ENCODE results near the gene GBP2. TPM values are rescaled to one million over a fixed set of nuclear protein-coding genes. Genes with fewer than 3 reads are reported as not detected.
"Not testable (repeated sequence)": the region's sequence is repeated elsewhere in the genome, so short reads cannot be mapped to it uniquely, and the experiment has no call there.

The GBP2 gene
- polyA plus RNA-seq, 4 donors = 2.2 to 3.8 (median 2.6) TPM

DNA sequence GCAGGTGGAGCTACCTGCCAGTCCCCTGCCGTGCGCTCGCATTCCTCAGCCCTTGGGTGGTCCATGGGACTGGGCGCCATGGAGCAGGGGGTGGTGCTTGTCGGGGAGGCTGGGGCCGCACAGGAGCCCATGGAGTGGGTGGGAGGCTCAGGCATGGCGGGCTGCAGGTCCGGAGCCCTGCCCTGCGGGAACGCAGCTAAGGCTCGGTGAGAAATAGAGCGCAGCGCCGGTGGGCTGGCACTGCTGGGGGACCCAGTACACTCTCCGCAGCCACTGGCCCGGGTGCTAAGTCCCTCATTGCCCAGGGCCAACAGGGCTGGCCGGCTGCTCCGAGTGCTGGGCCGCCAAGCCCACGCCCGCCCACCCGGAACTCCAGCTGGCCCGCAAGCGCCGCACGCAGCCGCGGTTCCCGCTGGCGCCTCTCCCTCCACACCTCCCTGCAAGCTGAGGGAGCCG lies 2.1 kb upstream of the GBP2 start:
- DNase-seq (ENCODE audit: low read depth in 4 of 4, low spot score in 2 of 4) = not testable (repeated sequence)

- not testable (repeated sequence) for DNase-seq (ENCODE audit: low read depth in 4 of 4, low spot score in 2 of 4)
These were observed 970 bp upstream of the GBP2 start for GRCh38 chr1:89126602-89127565.

GRCh38 chr1:89125240-89125912 lies 538 bp downstream of the GBP2 start:
- no peak for DNase-seq (ENCODE audit: low read depth in 4 of 4, low spot score in 2 of 4)

- DNase-seq (ENCODE audit: low read depth in 4 of 4, low spot score in 2 of 4) = no peak
These were observed 4.3 kb downstream of the GBP2 start for GRCh38 chr1:89121641-89122040.

DNA sequence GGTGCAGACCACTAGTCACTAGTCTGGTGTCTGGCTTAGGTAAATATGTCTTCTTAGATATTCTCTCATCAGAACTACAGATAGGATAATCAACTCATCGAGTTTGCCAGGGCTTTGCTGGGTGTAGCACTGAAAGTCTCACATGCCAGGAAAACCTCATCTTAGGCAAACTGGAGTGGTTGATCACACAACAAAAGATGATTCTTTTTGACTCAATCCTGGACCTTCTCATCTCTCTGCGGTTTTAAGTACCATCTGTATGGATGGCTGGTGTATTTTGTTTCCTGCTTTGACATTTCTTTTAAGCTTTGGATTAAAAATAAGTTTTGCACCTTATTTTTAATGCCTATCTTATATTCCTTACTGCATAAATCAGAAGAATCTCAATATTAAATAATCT lies 11.3 kb downstream of the GBP2 start:
- no peak for DNase-seq (ENCODE audit: low read depth in 4 of 4, low spot score in 2 of 4)

- DNase-seq (ENCODE audit: low read depth in 4 of 4, low spot score in 2 of 4) = no peak
These were observed 12.9 kb downstream of the GBP2 start for GRCh38 chr1:89112871-89113613.

GRCh38 chr1:89104687-89105086 lies 21.2 kb downstream of the GBP2 start:
- no peak for DNase-seq (ENCODE audit: low read depth in 4 of 4, low spot score in 2 of 4)

- DNase-seq (ENCODE audit: low read depth in 4 of 4, low spot score in 2 of 4) = no peak
These were observed 21.8 kb downstream of the GBP2 start for GRCh38 chr1:89104147-89104546.

DNA sequence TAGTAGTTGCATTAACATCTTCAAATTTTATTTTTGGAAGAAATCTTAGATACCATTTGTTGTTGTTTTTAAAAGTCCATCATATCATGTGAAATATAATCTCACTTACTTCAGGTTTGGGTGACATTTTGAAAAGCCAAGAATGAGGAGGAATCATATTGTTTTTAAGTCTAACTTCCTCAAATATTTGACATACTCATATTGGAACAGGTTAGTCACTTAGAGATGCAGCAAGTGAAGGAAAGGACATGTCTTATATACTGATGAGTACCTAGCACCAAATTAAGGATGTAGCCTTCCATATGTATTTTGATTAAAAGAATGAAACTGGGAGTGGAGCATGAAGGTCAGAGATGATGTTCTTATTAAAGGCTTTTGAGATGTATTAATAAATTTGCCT lies 23.9 kb downstream of the GBP2 start:
- DNase-seq (ENCODE audit: low read depth in 4 of 4, low spot score in 2 of 4) = no peak

DNA sequence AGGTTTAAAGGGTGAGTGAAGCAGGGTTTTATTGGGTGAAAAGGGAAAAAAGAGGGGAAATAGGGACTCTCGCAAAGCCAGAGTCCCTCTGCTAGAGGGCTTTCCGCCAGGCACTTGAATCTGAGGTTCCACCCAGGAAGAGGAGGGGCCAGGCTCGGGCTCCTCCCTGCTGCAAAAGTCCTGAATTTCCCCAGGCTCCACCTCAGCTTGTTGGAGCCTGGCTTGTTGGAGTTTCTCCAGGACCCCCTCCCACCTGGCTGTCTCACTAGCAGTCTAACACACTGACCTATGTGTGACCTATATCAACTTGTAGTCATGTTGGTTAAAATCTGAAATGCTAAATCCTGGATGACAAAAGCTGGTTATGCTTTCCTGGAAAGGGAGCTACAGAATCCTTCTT lies 25.5 kb downstream of the GBP2 start:
- no peak for DNase-seq (ENCODE audit: low read depth in 4 of 4, low spot score in 2 of 4)

GRCh38 chr1:89098857-89099256 lies 27.1 kb downstream of the GBP2 start:
- DNase-seq (ENCODE audit: low read depth in 4 of 4, low spot score in 2 of 4) = no peak

DNA sequence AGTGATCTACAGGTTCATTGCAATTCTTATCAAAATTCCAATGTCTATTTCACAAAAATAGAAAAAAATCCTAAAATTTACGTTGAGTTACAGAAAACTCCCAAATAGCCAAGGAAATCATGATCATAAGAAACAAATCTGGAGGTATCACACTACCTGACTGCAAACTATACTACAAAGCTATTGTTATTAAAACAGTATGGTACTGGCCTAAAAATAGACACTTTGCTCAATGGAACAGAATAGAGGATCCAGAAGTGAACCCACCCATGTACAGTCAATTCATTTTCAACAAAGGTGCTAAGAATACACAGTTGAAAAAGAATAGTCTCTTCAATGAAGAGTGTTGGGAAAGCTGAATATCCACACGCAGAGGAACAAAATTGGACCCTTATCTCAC lies 30.2 kb downstream of the GBP2 start:
- DNase-seq (ENCODE audit: low read depth in 4 of 4, low spot score in 2 of 4) = no peak

DNA sequence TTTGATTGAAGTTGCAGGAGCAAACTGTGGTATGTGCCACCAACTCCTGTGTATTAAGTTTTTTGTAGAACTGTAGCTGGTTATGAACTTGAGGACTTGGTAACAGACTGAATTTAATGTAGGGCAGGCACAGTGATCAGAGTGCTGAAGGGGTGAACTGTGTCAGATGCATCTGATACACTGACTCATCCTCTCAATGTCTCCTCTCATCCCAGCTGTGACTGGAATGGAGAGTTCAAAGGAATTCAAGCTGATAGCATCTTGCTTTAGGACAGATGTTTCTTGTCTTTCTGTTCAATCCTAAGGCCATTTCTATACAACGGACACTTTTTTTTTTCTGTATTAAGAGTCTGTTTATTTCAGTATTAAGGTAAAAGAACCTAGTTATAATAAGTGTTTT lies 36.0 kb downstream of the GBP2 start:
- DNase-seq (ENCODE audit: low read depth in 4 of 4, low spot score in 2 of 4) = no peak

- DNase-seq (ENCODE audit: low read depth in 4 of 4, low spot score in 2 of 4) = no peak
These were observed 37.3 kb downstream of the GBP2 start for GRCh38 chr1:89088572-89088971.

DNA sequence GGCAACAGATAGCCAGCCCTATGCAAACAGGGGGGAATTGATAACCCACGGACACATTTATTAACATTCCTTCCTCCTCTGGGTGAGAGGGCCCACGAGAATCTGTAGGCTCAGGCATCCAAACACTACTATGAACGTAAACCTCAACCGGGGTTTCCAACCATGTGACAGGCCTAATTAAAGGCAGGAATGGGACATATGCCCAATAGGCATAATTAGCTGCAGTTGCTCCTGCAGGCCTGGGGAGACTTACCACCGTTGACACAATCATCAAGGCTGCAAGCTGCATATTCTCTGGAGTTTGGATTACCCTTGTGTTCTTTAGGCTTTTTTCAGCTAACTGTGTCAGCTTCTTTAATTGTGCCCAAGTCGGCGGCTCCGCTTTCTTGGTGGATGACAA lies 38.7 kb downstream of the GBP2 start:
- no peak for DNase-seq (ENCODE audit: low read depth in 4 of 4, low spot score in 2 of 4)

- DNase-seq (ENCODE audit: low read depth in 4 of 4, low spot score in 2 of 4) = peak in 1 of 4 donors; percentile 16
These were observed 40.1 kb downstream of the GBP2 start for GRCh38 chr1:89085781-89086180.

DNA sequence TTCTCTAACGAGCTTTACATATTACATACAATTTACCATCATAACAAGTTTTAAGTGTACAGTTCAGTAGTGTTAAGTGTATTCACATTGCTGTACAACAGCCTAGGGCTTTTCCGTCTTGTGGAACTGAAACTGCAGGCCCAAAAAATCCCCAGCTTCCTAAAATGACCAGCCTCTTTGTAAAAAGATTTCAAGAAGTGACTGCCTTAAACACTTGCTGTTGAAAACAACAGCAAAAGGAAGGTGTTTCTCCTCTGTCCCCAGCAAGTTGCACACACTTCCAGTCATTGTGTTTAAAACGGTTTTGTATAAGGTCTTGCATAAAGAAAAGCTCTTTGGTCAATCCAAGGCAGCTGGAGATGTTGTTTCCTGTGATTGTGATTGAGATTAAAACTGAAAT lies 44.9 kb downstream of the GBP2 start:
- no peak for DNase-seq (ENCODE audit: low read depth in 4 of 4, low spot score in 2 of 4)

- DNase-seq (ENCODE audit: low read depth in 4 of 4, low spot score in 2 of 4) = not testable (repeated sequence)
These were observed 45.8 kb downstream of the GBP2 start for GRCh38 chr1:89080068-89080467.

DNA sequence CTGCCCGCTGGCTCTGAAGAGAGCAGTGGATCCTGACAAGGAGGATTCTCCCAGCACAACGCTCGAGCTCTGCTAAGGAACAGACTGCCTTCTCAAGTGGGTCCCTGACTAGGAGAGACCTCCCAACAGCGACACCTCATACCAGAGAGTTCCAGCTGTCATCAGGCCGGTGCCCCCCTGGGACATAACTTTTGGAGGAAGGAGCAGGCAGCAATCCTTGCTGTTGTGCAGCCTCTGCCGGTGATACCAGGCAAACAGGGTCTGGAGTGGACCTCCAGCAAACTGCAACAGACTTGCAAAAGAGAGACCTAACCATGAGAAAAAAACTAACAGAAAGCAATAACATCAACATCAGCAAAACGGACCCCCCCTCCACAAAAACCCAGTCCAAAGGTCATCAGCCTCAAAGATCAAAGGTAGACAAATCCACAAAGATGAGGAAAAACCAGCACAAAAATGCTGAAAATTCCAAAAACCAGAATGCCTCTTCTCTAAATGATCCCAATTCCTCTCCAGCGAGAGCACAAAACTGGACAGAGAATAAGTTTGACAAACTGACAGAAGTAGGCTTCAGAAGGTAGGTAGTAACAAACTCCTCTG lies 53.3 kb downstream of the GBP2 start:
- not testable (repeated sequence) for DNase-seq (ENCODE audit: low read depth in 4 of 4, low spot score in 2 of 4)

- DNase-seq (ENCODE audit: low read depth in 4 of 4, low spot score in 2 of 4) = no peak
These were observed 55.4 kb downstream of the GBP2 start for GRCh38 chr1:89070509-89070908.

DNA sequence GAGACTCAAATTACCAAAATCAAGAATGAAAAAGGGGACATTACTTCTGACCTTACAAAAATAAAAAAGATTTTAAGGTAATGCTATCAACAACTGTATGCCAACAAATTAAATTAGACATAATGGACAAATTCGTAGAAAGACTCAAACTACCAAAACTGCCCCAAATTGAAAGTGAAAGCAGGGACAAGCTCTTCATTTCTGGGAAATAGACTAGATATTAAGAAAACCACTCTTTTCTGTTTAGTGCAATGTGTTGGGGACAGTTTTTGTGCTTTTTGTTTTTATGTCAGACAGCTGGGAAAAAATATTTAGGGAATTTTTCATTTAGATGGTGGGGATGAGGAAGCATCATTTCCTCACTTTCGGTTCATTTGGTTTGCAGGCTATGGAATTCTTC lies 56.0 kb downstream of the GBP2 start:
- no peak for DNase-seq (ENCODE audit: low read depth in 4 of 4, low spot score in 2 of 4)
